Measurements from ENCODE around the gene SLC22A16. TPM values are rescaled to one million over a fixed set of nuclear protein-coding genes. Genes with fewer than 3 reads are reported as not detected.
"Not testable (repeated sequence)": the region's sequence is repeated elsewhere in the genome, so short reads cannot be mapped to it uniquely, and the experiment has no call there.

The SLC22A16 gene
- total RNA-seq, 1 donor from 2014 or later: not detected

GRCh38 chr6:110512991-110513390 lies 36.6 kb upstream of the SLC22A16 start:
- intact Hi-C loops (cut with DNase I): no loop called here
- no peak overlapping the region for H3K4me3 ChIP-seq
- no peaks in the 10 kb centered on the region for H3K36me3 ChIP-seq
- no peaks in the 10 kb centered on the region for H3K27me3 ChIP-seq
- TF ChIP-seq CTCF (IDR thresholded peaks at IDR 0.05): no peak
- DNase-seq (ENCODE audit: low spot score in 2 of 2): no peak
- H3K9me3 ChIP-seq: no peaks in the 10 kb centered on the region
- no peak overlapping the region for H3K27ac ChIP-seq
- H3K4me1 ChIP-seq: no peaks in the 10 kb centered on the region

- H3K27me3 ChIP-seq; intact Hi-C loops (cut with DNase I); H3K36me3 ChIP-seq; H3K27ac ChIP-seq; DNase-seq (ENCODE audit: low spot score in 2 of 2); H3K9me3 ChIP-seq; H3K4me3 ChIP-seq; H3K4me1 ChIP-seq: not testable (repeated sequence)
Measured at GRCh38 chr6:110512549-110512948, 36.1 kb upstream of the SLC22A16 start.

- Histone ChIP-seq H3K36me3 (no peaks in the 10 kb centered on the region), H3K27ac (no peak overlapping the region), H3K9me3 (no peaks in the 10 kb centered on the region), H3K4me1 (no peaks in the 10 kb centered on the region), H3K4me3 (no peak overlapping the region), H3K27me3 (no peaks in the 10 kb centered on the region)
- TF ChIP-seq CTCF (IDR thresholded peaks at IDR 0.05): no peak
- intact Hi-C loops (cut with DNase I): no loop called here
- DNase-seq (ENCODE audit: low spot score in 2 of 2): no peak
Measured at GRCh38 chr6:110511401-110511800, 35.0 kb upstream of the SLC22A16 start.

GRCh38 chr6:110509617-110510241 lies 33.3 kb upstream of the SLC22A16 start:
- Histone ChIP-seq H3K4me3 (no peak overlapping the region), H3K9me3 (no peaks in the 10 kb centered on the region)
- intact Hi-C loops (cut with DNase I): no loop called here

GRCh38 chr6:110504891-110505290 lies 28.5 kb upstream of the SLC22A16 start:
- H3K27ac ChIP-seq; H3K9me3 ChIP-seq; DNase-seq (ENCODE audit: low spot score in 2 of 2); intact Hi-C loops (cut with DNase I); H3K36me3 ChIP-seq; H3K27me3 ChIP-seq; H3K4me1 ChIP-seq; H3K4me3 ChIP-seq: not testable (repeated sequence)

More at GRCh38 chr6:110509617-110510241, 33.3 kb upstream of the SLC22A16 start:
- no peaks in the 10 kb centered on the region for H3K27me3 ChIP-seq
- no peak for DNase-seq (ENCODE audit: low spot score in 2 of 2)
- no peaks in the 10 kb centered on the region for H3K36me3 ChIP-seq
- no peaks in the 10 kb centered on the region for H3K4me1 ChIP-seq
- no peak overlapping the region for H3K27ac ChIP-seq
- TF ChIP-seq CTCF (IDR thresholded peaks at IDR 0.05): no peak

- no peak overlapping the region for H3K27ac ChIP-seq
- intact Hi-C loops (cut with DNase I): no loop called here
Measured at GRCh38 chr6:110495949-110496348, 19.5 kb upstream of the SLC22A16 start.

More at GRCh38 chr6:110495949-110496348, 19.5 kb upstream of the SLC22A16 start:
- H3K9me3 ChIP-seq: no peaks in the 10 kb centered on the region
- H3K36me3 ChIP-seq: no peaks in the 10 kb centered on the region
- H3K4me3 ChIP-seq: no peak overlapping the region
- TF ChIP-seq CTCF (IDR thresholded peaks at IDR 0.05): no peak
- no peak for DNase-seq (ENCODE audit: low spot score in 2 of 2)
- H3K4me1 ChIP-seq: no peaks in the 10 kb centered on the region
- H3K27me3 ChIP-seq: no peaks in the 10 kb centered on the region
